Measurements from ENCODE around the gene TOR3A.

TOR3A gene

GRCh38 chr1:179066471-179066870, 15.4 kb upstream of the TOR3A start:
- no peak for DNase-seq (ENCODE audit: low read depth in 2 of 2)

DNA sequence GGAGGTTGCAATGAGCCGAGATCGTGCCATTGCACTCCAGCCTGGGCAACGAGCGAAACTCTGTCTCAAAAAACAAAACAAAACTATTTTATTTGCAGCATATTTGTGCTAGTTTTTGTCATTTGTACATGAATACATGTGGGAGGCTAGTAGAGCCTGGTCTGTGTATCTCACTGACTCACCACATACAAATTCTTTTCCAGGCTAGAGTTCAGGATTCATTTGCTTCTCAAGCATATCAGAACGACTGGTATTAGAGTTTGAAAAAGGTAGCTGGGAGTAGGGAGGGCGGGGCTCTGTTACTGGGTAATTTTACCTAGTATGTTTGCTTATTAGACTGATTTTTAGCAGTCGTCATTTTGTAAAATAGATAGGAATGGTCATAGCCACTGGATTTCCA, 4.5 kb upstream of the TOR3A start:
- no peak for DNase-seq (ENCODE audit: low read depth in 2 of 2)

- peak; percentile 39 to 46 for DNase-seq (ENCODE audit: low read depth in 2 of 2)
Measured at GRCh38 chr1:179079113-179079761, 2.6 kb upstream of the TOR3A start.

GRCh38 chr1:179080866-179081686, 794 bp upstream of the TOR3A start:
- no peak for DNase-seq (ENCODE audit: low read depth in 2 of 2)

DNA sequence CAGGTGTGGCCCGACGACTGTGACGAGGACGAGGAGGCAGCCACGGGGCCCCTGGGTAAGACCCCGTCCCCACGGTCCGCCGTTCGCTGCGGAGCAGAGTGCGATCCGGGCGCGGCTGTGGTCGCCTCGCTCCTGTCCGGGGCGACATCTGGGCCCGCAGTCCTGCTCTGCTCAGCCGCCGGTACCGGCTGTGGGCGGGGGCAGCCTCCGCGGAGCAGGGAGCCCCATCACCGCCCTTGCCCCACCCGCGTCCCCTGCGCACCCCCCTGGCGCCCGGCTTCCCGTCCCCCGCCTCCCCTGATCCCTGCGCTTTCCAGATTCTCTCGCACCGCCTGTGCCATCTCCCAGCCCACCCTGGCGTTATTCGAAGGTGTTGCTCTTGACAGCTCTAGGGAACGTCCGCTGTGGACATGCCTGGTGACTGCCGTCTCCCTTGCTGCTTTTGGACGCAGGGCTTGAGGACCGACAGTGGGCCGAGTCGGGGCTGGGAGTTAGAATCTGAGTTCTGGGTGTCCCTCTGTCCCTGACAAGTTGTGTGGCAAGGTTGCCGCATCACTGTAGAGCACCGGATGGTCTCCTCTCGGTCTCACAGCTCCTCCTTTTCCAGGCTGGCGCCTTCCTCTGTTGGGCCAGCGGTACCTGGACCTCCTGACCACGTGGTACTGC, 596 bp downstream of the TOR3A start:
- DNase-seq (ENCODE audit: low read depth in 2 of 2), result no peak

DNA sequence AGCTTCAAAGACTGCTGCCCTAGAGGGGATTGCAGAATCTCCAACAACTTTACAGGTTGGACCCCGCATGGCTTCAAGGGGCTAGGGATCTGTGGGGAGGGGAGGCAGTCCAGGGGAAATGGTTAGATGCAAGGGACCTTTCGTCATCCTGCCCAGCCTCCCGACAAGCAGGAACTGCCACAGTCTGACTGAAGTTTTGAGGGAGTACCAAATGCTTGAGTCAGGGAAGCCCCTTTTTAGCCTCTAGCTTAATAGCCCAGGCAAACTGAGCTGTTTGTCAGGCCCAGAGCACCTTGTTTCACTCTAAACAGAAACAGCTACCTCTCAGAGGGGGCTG, 1.1 kb downstream of the TOR3A start:
- no peak for DNase-seq (ENCODE audit: low read depth in 2 of 2)

GRCh38 chr1:179083533-179083932, 1.7 kb downstream of the TOR3A start:
- DNase-seq (ENCODE audit: low read depth in 2 of 2), result no peak

- DNase-seq (ENCODE audit: low read depth in 2 of 2), result no peak
Measured at GRCh38 chr1:179087665-179088064, 5.8 kb downstream of the TOR3A start.

GRCh38 chr1:179089827-179090482, 8.1 kb downstream of the TOR3A start:
- DNase-seq (ENCODE audit: low read depth in 2 of 2), result no peak

DNA sequence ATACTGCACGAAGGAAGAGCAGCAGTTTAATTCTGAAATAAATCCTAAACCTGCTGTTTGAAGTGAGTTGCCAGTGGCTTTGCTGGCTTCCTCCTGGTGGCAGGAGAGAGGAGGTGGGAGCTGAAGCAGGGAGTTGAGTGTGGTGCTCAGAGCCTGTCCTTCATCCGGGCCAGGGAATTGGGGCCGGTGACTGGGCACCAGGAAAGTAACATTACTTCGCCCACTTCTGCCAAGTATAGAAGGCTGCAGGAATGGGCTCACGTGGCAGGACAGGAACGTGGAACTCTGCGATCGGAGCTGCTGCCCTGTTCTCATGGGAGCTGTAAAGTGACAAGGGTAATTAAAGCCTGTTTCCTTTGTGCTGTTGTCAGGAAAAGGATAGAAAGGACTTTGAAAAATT, 8.7 kb downstream of the TOR3A start:
- DNase-seq (ENCODE audit: low read depth in 2 of 2), result no peak

GRCh38 chr1:179090923-179091322, 9.1 kb downstream of the TOR3A start:
- no peak for DNase-seq (ENCODE audit: low read depth in 2 of 2)

GRCh38 chr1:179091691-179092165, 9.9 kb downstream of the TOR3A start:
- no peak for DNase-seq (ENCODE audit: low read depth in 2 of 2)

DNA sequence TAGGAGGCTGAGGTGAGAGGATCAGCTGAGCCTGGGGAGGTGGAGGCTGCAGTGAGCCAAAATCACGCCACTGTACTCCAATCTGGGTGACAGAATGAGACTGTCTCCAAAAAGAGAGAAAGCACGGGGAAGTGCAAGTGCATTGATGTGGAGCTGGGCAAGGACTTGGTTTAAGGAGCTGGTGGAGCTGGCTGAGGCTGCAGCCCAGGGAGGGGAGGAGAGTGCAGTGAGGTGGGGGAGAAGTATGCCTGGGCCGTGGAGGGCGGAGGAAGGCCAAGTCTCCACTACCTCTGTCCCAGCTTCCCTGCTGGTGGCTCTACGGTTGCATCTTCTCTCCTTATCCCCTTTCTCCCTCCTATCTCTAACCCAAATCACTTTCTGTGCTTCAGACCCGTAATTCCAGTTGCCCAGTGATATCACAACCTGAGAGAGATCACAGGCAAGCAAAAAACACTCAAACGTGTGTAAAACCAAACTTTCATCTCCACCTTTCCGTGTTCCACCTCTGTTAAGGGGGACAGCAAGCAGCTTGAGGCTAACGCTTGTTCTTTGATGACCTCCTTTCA, 11.1 kb downstream of the TOR3A start:
- no peak for DNase-seq (ENCODE audit: low read depth in 2 of 2)

GRCh38 chr1:179094818-179095217, 12.9 kb downstream of the TOR3A start:
- no peak for DNase-seq (ENCODE audit: low read depth in 2 of 2)

- DNase-seq (ENCODE audit: low read depth in 2 of 2), result no peak
Measured at GRCh38 chr1:179095377-179095776, 13.5 kb downstream of the TOR3A start.

DNA sequence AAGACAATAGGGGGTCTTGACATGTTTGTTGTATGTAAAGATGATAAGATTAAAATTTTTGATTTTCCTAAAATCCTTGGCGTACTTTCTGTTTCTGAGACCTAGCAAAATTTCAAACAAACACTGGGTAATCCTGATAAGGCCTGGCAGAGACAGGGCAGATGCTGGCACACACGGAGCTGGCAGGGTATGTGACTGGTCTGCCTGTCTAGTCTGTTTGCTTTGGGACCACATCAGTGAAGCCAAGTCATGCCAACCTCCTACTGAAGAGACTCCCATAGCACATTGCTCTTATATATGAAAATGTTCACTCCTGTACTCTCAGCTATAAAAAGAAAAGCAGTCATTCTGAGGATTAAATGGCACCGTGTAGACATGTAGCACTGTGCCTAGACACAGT, 14.1 kb downstream of the TOR3A start:
- no peak for DNase-seq (ENCODE audit: low read depth in 2 of 2)

DNA sequence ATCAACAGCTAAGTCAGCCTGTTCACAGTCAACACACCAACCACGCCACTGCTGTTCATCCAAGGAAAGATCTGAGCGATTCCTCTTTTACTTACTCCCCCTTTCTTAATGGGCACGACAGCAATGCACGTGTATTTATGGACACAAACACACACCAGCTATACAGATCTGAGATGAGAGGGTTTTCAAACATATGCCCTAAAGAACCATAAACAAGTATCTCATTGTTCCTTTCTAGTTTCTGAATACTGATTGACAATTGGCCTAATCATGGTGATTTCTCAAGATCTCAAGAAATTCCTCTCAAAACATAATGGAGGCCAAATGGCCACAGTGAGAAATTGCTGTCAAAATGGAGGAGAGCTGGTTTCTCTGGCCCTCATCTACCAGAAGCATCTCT, 18.0 kb downstream of the TOR3A start:
- no peak for DNase-seq (ENCODE audit: low read depth in 2 of 2)

GRCh38 chr1:179101566-179101965, 19.7 kb downstream of the TOR3A start:
- DNase-seq (ENCODE audit: low read depth in 2 of 2), result no peak

- no peak for DNase-seq (ENCODE audit: low read depth in 2 of 2)
Measured at GRCh38 chr1:179103999-179104398, 22.1 kb downstream of the TOR3A start.

GRCh38 chr1:179104611-179105250, 22.9 kb downstream of the TOR3A start:
- DNase-seq (ENCODE audit: low read depth in 2 of 2), result no peak

DNA sequence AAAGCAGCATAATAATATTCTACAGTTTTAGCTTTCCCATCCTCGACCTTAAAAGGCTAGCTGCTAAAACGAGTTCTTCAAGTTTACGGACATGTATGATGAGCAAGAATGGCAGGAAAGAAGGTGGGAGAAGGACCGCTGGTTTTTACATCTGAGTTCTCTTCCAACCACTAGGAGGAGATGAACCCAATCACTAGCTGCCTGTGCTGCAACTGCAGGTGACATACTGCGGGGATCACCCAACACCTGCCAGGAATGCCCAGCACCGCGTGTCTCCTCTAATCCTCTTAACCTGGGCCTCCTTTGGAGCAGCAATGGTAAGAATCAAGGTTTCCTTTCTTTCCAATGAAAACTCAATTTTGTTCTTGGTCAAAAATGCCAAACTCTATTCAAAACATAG, 23.5 kb downstream of the TOR3A start:
- no peak for DNase-seq (ENCODE audit: low read depth in 2 of 2)

Measured in fibroblast of skin of left biceps (primary cell).